GM18861 (cell line): ENCODE results near the gene CELSR1.

Experiments used
- ATAC-seq: cut with Tn5 transposase; IDR thresholded peaks from one replicate; pipeline ENCODE4 v1.9.1; 2021; ENCODE audit not compliant: unreplicated experiment

CELSR1 gene

GRCh38 chr22:46368871-46369715 lies 168.3 kb downstream of the CELSR1 start:
- ATAC-seq = no peak

- ATAC-seq = no peak
Measured at GRCh38 chr22:46368422-46368821, 169.0 kb downstream of the CELSR1 start.

- ATAC-seq = no peak
Measured at GRCh38 chr22:46367707-46368191, 169.7 kb downstream of the CELSR1 start.

DNA sequence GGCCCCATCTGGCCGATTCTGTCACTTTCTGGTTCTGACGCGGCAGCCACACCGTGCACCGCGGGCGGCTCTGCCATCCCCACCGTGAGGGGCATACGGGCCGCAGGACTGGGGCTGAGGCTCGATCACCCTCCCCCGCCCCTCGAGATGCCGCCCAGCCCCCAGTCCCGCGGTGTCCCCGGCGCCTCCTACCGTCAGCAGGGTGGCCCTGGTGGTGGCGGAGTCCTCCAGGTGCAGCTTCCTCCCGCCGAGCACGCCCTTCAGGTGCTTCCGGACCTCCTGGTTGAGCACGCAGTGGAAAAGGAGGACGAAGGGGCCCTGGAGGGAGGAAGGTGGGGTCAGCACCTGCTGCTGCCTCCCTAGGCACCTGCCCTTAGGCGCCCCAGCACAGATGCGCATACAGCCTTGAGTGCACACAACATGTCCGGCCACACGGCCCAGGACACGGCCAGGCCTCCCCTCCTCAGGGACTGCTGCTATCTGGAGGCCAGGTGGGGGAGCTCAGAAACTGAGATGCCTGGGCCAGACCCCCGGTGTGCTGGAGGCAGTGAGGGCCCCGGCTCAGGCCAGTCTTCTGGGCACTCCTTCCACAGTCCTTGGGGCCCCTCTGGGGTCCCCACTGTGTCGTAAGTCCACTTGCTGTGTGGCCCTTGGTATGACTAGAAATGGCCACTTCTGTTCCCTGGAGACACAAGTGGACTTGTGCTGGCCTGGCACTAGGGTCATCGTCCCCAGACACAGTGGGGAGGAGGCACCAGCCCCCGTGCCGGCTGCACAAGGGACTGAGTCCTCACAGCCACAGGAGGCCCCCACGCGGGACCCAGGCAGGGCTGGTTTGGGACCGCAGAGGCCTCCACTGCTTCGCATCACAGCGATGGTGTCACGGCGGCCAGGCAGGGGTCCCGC lies 170.4 kb downstream of the CELSR1 start:
- no peak for ATAC-seq

- no peak for ATAC-seq
Measured at GRCh38 chr22:46366327-46366731, 171.1 kb downstream of the CELSR1 start.

- no peak for ATAC-seq
Measured at GRCh38 chr22:46365166-46365624, 172.2 kb downstream of the CELSR1 start.

DNA sequence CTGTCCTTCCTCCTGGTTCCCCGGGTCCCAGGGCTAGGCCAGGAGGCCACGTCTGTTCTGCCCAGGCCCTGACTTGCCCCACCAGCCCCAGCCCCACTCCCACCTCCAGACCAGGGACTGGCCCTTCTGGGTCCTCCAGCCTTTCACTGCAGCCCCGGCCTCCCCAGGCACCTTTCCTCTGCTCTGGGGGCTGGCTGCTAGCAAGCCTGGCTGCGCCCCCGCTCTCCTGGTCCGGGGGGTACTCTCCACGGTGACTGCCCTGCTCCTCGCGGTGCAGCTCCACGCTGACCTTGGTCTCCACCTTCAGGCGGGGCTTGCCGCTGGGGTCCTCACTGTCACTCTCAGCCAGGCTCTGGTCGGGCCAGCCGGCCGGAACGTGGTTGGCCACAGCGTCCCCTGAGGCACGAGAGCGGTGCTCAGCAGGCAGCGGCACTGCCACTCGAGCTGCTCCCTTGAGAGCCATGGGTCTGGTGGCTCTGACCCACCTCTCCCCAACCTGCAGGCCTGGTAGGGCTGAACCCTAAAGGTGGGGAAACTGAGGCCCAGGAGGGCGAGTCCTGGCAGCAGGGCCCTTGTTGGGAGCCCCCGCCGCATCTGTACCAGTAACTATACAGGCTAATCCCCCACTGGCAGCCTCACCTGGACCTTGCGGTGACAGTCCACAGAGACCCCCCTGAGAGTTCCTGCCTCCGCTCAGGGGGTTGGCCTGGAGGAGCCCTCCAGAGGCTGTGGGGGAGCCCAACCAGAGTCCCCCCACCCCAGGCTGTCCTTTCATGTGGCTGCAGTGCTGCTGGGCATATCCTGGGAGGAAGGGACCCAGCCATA lies 172.9 kb downstream of the CELSR1 start:
- no peak for ATAC-seq

GRCh38 chr22:46363611-46364321 lies 173.7 kb downstream of the CELSR1 start:
- no peak for ATAC-seq

GRCh38 chr22:46362934-46363515 lies 174.4 kb downstream of the CELSR1 start:
- ATAC-seq = no peak

DNA sequence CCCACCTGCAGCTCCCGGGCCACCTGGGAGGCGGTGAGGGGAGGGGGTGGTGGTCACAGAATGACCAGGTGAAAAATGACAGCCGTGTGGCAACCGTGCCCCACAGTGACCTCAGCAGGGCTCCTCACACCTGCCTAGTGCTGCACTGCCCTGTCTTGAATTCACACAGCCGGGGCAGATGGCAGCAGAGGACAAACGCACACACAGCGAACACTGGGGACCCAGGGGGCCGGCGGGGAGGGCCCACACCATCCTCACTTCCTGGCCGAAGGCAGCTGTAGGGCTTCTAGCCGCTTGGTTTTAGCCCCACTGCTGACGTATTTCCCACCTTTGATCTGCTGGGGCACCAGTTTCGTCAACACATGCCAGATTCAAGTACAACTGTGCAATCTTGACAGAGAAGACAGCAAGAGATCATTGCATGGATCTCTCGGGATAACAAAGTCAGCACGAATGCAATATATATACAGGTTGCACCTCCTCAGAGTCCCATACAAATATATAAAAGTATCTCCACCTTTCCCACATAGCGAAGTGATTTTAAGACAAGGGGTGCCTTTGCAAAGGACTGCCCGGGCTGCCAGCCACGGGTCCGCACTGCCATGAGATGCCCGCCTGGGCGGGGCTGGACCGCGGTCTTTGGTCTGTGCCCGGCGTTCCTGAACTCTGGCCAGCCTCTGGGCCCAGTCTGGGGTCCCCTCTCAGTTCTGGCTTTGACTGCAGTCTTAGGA lies 175.1 kb downstream of the CELSR1 start:
- ATAC-seq = no peak

DNA sequence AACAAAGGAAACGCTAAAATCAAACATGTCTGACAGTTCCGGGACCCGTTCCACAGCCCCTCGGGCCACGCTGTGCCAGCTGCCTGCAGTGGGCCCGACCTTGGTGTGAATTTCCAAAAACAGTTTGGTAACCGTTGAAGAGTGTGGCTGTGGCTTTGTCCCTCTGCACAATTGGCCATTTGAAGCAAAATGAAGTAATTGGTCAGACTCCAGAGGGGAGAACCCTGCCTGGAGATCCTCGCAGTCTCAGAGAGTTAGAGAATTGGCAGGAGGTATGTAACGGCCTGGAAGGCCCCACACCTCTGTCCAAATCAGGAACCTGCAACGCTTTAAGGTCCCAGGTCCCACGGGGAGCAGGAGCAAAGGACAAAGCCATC lies 175.6 kb downstream of the CELSR1 start:
- ATAC-seq = no peak

DNA sequence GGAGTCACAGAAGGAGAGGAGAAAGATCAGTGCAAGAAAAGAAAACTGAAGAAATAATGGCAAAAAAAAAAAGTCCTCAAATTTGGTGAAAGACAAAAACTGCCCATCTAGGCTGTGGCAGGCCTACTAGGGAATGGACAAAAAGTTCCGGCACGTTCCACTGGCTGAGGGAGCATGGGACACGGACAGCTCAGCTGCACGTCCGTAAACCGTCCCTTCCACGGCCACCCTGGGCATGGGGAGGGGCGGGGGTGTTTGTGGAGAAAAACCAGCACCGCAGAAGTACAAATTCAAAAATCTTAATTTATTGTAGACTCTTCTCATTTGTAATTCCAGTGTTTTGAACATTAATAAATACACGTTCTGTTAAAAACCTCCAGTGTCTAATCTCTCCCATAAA lies 176.5 kb downstream of the CELSR1 start:
- ATAC-seq = no peak

GRCh38 chr22:46360097-46360496 lies 177.3 kb downstream of the CELSR1 start:
- no peak for ATAC-seq

DNA sequence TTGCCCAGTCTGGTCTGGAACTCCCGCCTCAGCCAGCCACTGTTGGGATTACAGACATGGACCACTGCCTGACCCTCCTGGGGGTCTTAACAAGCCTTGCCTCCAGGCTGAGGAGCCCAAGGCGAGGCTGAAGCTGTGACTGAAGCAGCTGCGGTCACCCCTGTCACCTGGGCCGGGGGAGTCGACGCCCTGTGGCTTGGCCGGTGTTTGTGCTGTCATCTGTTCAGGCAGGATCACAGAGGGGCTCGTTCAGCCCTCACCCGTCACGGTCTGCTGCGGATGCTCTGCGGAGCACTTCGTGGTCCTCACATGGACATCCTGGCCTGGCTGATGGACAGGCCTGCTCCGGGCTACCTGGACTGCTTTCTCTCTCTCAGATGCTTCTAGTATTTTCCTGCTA lies 178.1 kb downstream of the CELSR1 start:
- no peak for ATAC-seq

DNA sequence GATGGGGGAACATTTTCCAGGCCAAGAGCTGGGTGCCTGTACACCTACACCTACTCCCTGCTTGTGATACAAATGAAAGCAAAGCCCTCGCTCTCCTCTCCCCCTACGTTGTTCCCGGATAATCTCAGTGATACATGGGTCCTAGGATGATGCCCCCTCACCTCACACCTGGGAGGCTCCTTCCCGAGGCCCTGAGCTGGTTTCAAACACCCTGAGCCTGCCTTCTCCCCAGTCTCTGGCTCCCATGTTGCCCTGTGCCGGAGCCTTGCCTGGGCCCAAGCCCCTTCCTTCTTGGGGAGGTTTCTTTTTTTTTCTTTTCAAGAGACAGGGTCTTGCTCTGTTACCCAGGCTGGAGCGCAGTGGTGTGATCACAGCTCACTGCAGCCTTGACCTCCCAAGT lies 178.7 kb downstream of the CELSR1 start:
- ATAC-seq = no peak

DNA sequence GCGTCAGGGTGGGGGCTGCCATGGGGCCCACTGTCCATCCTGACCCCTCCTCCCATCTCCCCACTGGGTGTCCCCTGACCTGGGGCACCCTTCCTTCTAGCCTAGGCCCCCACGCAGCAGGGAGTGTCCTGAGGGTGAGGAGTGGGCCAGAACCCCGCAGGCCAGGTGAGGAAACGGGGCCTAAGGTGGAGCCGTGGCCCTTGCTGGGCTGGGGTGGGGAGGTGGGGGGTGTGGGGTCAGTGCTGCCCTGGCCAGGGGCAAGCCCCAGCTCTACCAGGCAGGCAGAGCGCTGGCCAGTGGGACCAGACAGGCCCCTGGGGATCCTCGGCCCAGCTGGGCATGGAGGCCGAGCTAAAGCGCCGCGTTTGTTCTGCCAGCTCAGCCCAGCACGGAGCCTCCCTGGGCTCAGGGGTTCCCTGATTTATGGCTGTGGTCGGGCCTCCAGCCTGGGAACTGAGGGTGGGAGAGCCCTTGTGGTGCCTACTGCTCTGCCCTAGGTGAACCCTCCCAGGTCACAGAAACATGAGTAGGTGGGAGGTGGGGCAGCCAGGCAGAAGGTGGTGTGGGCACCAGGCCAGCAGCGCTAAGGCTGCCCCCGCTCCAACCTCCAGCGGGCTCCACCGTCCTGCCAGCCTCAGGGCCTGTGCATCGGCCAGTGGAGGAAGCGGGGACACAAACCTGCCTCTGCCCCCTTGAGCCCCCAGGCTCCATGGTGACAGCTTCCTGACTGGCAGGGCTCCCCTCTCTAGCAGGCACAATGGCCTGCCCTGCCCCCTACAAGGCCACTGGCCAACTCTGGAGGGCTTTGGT lies 179.5 kb downstream of the CELSR1 start:
- no peak for ATAC-seq

DNA sequence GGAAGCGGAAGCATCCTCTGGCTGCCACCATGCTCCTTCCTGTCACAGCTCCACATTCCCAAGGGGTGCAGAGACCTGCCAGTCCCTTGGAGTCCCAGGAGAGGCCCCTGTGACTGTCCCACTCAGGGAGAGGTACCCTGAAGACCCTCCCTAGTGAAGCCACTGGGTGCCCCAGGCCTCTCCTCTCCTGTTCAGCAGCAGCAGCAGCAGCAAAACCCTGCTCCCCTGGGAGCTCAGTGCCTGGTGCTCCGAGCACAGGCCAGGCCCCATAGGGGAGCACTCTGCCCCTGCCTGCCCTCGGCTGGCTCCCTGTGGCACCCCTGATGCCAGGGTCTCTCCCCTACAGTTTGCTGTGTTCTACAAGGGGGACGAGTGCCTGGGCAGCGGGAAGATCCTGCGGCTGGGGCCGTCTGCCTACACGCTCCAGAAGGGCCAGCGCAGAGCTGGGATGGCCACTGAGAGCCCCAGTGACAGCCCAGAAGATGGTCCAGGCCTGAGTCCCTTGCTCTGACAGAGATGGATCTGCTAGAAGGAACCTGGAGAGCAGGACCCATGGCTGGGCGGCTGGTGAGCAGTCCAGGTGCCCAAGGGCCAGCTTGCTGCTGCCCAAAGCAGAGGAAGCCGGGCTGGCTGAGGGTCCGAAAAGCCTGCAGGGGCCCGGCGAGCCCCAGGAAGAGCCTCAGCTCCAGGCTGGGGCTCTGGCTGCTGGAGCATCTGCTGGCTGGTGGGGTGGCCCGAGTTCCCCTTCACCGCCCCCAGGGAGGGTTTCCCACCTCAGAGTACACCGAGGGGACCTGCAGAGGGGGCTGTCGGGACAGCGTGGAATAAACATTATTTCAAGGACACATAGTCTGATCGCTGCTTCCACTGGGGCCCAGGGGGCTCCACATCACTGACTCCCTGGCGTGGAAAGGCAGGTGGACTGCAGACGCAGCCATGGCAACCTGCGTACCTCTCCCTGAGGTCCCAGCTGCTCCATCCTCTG lies 180.6 kb downstream of the CELSR1 start:
- ATAC-seq = no peak
